GM19035 (cell line): ENCODE data around the gene CSNK1G2.
"Not testable (repeated sequence)": the region's sequence is repeated elsewhere in the genome, so short reads cannot be mapped to it uniquely, and the experiment has no call there.

Experiments
- ATAC-seq: cut with Tn5 transposase; IDR thresholded peaks from one replicate; pipeline ENCODE4 v1.9.1; 2021; ENCODE audit not compliant: unreplicated experiment

CSNK1G2 gene

DNA sequence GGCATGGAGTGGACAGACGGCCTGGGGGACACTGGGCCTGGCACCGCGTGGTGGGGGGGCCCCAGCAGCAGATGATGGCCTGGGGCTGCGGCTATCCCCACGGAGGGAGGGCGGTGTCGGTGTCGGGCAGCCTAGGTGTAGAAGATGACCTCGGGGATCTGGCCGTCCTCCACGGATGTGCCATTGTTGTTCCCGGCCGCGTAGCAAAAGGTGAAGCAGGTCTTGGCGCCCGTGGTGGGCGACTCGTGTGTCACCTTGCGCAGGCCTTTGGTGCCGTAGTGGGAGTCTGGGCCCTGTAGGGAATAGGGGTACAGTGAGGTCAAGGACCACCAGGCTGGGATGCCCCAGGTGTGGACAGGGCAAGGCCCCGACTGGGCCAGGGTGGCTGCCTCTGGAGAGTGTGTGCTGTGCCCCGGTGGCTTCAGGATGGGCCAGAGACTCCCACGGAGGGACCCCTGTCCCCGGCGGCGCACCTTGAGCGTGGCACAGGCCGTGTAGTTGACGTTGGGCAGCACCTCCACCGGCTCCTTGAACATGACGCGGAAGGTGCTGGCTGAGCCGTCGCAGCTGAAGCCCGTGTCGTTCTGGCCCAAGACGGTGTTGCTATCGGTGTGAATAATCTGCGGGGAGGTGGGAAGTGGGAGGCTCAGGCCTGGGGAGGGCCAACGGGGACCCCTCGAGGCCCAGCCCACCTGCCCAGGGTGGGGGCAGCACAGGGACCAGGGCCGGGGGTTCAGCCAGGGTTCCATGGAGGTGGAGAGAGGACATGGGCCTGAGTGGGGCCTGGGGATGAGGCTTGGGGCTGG, 45.6 kb downstream of the CSNK1G2 start:
- no peak for ATAC-seq

DNA sequence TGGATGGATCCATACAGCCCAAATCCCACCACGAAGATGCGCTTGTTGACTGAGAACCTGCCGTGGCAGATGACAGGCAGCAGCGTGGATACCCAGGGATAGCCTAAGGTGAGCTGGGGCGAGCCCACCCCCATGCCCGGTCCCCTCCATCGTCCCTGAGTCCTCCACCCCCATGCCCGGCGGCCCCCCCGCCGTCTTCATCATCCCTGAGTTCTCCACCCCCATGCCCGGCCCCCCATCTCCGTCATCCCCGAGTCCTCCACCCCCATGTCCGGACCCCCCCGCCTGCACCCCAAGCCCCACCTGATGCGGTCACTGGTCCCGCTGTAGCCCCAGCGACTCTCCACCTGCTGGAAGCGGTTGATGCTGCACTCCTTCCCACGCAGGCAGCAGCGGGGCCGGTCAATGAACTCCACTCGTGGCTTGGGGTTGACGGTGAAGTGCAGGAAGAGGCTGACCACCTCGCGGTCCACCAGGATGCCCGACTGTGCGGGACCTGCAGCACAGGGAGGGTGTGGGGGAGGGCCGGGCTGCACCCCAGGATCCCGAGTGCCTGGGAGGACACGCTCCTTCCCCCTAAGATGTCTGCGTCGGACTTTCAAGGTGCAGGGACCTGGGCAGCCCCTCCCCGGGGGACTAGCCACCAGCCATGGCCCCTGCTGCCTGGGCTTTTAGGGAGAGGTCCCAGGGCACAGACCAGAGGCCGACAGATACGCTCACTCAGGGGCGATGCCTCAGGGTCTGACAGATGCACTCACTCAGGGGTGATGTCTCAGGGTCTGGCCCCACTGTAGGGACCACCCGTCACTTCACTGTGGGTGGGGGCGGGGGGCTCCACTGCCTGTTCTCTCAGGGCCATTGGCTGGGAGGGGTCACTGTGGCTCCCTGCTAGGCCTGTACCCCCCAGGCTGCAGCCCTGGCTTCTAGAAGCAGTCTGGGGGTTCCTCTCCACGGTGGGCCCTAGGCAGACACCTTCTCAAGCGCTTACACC, 46.5 kb downstream of the CSNK1G2 start:
- no peak for ATAC-seq

DNA sequence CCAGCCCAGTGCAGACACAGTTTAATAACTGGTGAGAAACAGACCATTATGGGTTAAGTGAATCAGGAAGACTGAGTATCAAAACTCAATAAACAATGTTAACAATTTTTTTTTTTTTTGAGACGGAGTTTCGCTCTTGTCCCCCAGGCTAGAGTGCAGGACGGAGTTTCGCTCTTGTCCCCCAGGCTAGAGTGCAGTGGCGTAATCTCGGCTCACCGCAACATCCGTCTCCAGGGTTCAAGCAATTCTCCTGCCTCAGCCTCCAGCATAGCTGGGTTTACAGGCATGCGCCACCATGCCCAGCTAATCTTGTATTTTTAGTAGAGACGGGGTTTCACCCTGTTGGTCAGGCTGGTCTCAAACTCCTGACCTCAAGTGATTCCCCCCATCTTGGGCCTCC, 47.5 kb downstream of the CSNK1G2 start:
- ATAC-seq, result not testable (repeated sequence)

DNA sequence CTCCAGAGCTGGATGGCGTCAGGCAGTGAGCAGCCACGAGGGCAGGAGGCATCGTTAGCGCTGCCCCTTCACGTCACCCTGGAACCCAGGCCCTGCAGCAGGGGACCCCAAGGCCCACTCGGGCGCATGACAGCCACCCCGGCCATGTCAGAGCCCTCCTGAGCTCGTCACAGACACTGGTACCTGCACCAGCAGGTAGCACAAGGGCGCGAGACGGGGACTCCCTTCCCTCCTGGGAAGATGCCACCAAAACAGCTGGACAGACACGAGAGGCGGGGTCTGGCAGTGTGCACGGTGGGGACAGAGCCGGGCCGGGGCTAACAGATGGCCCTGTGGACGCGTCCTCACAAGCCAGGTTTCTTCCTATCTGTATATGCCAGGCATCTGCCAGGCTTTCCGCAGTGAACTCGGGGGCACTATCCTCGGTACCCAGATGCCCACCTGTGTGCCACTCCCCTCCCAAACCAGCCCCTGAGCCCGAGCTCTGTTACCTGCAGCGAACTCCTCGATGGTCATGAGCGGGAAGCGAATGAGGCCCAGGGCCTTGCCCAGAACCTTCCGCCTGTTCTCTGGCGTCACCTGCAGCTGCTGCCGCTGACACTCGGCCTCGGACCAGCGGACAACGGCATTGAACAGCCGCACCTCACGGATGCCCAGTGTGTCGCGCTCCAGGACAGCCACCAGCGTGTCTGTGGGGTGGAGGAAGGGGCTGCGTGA, 48.7 kb downstream of the CSNK1G2 start:
- ATAC-seq, result no peak

DNA sequence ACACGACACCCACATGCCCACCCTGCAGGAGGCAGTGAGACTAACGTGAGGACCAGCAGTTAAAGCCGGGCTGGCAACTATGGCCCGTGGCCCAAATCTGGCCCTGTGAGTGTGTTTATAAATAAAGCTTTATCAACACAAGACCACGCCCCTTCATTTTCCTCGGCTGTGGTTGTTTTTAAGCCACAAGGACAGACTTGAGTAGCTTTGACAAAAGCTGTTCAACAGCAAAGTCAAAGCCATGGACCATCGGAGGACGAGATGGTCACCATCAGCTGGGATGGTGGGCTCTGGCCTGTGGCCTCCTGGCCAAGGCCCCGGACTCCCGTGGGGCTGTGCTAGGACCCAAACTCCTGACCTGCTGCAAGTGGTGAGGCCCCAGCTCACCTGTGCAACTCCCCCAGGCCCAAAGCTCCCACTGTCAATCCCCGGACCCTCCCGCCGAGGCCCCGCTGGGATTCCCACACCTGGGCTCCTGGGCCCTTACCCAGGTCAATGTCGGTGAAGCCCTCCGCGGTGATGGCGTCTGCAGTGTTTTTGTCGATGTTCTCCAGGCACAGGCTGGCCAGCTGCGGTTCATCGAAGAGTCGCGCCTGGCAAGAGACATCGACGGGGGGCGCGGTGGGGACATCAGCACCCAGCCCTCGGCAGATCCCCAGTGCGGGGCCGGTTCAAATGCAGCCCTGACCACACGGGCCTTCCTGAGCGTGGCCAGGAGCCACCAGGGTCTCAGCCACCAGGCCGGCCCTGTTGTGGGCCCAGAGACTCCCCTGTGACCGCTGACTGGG, 49.5 kb downstream of the CSNK1G2 start:
- ATAC-seq, result no peak

DNA sequence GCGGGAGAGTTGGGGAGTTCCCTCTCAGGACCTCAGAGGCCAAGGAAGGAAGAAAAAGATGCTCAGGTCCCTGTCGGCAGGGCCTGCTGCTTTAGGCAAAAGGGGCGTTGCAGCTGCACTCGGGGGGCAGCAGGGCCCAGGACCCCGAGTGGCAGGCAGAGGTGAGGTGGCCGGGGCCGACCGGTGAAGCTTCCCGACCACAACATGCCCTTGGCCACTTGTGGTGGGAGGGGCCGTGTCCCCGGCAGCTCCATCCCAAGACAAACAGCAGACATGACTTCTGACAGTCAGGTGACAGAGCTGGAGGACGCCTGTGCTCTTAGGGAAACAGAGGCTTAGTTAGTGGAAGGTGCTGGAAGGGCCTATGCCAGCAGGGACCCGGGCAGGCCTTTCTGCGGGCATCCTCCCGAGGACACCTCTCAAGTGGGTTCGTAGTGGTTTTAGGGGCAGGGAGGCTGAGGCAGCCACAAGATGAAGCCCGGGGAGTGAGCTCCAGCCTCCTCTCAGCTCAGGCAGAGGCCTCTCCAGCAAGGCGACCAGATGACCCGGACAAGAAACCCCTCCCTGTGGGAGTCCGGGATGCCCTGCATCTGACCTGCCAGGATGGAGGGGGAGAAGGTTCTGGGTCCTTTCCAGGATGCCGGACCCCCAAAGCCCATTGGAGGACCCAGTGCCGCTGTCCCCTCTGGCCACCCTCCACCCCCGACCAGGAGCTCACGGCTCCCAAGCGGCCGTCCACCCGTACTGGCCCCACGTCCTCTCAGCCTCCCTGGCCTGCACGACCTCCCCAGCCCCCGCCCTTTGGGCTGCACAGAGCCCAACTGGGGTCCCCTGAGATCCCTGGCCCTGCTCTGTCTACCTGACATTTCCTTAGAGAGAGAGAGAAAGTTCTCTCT, 50.3 kb downstream of the CSNK1G2 start:
- ATAC-seq, result no peak

DNA sequence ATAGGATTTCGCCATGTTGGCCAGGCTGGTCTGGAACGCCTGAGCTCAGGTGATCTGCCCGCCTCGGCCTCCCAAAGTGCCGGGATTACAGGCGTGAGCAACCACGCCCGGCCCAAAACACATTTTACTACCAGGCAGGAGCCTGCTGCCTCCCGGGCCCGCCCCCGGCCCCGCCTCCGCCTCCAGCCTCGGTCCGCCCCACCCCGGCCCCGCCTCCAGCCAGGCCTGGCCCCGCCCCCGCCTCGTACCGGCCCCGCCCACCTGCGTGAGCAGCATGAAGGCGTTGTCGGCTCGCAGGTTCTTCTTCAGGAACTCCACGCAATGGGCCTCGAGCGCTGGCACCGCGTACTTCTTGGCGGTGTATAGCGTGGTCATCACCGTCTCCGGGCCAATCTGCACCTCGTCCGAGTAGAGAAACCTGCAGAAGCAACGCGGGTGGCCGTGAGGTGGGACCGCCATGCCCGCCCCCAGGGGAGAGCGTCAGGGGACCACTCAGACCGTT, 51.8 kb downstream of the CSNK1G2 start:
- ATAC-seq, result no peak

DNA sequence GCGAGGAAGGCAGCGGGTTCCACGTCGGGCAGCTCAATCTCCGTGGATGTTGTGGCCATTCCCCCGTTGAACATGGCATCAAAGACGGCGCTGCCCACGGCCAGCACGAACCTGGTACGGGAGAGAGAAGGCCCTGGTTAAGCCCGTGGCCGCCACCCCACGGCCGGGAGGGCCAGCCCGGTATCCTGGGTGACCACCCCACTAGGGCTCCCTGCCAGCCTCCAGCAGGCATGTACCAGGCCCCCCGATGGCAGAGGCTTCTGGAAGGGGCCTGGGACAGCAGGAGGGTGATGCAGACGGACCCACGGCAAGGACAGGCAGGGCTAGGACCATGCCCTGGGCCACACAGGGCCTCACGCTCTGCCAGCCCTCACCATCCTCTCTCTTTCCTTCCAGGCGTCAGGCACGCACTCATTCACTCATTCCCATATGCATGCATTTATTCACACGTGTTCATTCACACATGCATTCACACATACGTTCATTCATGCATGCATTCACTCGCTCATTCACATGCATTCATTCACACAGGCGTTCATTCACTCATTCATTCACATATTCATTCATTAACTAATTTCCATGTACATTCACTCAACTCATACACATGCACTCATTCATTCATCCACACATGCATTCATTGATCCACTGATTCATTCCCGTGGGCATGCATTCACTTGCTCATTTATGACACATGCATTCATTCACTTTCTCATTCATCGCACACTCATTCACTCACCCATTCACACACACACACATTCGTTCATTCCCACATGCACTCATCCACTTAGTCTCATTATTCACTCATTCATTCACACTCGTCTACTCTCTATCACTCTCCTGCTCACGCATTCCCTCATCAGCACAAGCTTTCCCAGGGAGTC, 56.6 kb downstream of the CSNK1G2 start:
- ATAC-seq, result no peak

DNA sequence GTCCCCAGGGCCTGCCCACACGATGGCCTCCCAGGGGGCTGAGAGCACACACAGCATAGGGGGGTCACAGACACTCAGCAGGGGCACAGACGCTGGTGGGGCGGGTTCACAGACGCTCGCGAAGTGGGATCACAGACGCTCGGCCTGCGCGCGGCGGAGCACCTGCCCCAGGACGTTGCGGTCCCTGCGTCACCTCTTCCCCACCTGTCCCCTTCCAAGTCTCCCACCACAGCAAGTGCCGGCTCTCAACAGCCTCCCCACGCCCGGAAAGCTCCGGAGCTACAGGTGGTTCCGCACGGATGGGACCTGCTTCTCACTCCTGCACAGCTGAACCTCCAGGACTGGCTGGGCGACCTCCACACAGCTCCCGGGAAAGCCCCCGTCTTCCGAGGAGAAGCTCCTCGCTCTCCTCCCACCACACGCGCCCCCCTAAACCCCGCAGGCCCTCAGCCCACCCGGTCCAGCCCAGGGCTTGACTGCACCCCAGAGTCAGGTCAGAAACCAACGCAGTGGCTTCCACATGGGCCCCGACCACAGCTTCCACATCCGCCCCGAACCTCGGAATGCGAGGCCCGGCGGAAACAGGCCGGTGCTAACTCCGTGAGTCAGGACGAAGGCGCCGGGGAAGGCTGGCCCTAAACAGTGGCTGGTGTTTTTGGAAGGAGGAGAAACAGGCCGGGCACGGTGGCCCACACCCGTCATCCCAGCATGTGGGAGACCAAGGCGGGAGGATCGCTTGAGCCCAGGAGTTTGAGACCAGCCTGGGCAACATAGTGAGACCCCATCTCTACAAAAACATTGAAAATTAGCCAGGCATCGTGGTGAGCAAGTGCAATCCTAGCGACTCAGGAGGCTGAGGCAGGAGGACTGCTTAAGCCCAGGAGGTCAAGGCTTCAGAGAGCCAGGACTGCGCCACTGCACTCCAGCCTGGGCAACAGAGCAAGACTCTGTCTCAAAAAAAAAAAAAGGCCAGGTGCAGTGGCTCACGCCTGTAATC, 58.0 kb downstream of the CSNK1G2 start:
- ATAC-seq, result no peak

DNA sequence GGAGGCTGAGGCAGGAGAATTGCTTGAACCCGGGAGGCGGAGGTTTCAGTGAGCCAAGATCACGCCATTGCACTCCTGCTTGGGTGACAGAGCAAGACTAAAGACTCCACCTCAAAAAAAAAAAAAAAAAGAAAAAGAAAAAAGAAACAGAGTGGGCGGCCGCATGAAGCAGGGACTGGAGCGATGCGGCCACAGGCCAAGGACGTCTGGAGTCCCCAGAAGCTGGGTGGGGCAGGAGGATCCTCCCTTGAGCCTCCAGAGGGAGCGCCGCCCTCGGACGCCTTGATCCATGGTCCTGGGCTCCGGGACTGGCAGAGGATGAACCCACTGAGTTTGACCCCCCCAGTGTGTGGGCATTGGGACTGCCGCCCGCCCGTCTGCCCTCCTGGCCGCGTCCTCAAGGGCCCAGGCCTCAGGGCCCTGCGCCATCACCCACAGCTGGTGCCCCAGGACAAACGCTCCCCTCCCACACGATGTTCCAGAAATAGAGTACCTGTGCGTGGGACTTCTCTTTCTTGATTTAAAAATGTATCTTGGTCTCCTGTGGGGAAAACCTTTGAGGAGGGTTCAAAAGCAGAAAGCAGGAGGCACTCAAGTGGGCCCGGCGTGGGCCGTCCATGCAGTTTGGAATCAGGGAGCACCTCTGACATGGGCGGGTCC, 59.0 kb downstream of the CSNK1G2 start:
- ATAC-seq, result no peak

DNA sequence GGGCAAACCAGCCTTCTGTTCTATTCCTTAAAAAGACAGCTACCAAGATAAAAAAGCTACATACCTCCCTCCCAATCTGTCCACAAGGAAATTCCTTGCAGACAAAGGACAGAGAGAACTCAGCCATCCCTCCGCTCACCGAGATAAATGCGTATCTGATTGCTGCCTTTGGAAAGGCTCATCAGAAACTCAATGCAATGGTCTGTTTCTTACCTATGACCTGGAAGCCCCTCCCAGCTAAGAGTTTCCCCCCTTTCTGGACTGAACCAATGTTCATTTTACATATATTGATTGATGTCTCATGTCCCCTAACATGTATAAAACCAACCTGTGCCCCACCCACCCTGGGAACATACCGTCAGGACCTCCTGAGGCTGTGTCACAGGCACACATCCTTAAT, 62.9 kb downstream of the CSNK1G2 start:
- no peak for ATAC-seq

DNA sequence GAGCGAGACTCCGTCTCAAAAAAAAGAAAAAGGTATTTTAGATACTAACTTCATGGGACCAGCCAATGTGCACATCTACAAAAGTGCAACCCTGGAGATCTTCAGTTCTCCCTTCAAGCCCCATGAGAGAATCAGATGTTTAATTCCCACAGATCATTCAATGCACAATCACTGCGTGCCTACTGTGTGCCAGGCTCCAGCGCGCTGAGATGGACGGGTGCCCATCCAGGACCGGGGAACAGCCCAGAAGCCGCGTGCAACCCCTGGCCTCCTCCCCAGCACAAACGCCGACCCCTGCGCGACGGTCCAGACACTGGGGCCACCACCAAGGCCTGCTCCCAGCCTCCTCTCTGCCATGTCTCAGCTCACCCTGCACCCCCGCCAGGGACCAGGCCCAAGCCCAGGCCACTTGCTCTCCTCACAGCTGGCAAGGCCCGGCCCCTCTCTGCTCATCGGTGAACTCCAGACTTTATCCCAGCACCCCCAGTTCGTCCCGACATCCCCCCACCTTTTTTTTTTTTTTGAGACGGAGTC, 69.2 kb downstream of the CSNK1G2 start:
- no peak for ATAC-seq

DNA sequence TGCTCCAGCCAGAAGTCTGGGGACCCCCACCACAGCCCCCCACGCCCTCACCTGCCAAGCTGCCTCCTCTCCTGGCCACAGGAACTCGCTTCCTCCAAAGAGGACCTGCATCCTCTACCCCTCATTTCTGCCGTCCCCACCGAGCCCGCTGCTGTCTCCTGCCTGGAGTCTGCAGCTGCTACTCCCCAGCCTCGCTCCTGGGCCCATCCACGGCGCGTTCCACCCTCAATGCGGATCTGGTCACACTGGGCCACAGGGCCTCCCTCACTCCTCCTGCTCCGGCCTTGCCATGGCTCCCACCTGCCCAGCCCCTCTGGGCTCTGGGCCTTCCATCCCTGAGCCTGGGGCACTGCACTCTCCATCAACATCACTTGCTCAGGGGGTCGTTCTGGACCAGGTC, 70.2 kb downstream of the CSNK1G2 start:
- ATAC-seq, result no peak

DNA sequence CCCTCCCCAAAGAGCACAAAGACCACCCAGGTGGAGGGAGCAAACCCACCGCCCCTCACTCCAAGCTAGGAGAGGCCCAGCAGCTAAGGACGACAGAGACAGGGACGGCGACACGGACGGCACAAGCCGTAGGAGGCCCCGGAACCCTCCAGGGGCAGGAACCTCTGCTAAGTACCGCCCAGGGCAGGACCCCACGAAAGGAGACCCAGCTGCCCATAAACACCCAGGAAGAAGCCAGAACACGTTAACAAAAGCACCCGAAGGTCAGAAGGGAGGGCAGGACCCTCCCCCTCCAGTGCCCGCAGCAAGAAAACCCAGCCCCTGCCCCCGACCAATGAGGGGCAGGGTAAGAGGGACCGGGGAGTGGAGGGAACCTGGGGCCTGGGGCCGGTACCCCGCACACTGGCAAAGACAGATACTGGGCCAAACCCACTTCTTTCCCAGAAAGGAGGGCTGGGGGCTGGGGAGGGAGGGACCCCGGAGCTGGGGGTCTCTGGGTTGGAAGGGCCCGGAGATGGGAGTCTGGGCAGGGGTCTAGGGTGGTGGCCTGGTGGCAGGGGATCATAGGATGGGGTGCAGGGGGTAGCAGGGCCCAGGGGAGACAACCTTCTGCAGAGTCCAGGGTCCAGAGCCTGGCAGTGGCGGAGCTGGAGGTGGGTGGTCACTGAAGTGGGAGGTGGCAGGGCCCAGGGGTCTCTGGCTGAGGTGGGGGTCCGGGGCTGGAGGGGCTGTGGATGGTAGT, 72.1 kb downstream of the CSNK1G2 start:
- no peak for ATAC-seq

DNA sequence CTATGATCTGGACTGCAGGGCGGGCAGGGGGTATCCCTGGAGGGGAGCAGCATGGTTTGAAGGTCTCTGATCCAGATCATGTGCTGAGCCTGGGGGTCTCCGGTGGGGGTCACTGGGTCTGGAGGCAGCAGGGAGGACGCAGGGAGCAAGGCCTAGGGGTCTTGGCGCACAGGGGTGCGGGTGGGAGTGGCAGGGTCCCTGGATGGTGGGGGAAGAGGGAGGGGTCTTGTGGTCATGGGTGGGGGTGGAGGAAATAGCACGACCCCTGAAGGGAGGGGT, 72.7 kb downstream of the CSNK1G2 start:
- ATAC-seq, result no peak

DNA sequence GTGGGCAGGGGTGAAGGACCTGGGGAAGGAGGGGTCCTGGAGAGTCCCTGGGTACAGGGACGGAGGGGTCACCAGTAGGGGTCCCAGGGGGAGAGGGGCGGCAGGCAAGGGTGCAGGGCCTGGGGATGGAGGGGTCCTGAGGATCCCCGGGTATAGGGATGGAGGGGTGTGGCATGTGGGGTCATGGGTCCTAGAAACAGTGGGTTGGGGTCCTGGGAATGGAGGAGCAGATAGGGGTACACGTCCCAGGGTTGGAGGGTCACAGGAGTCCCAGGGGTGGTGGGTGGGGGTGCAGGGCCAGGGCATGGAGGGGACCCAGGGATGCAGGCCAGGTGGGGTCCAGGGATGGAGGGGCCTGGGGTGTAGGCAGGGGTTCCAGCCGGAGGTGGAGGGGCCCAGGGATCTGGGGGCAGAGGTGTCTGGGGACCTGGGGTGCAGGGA, 73.2 kb downstream of the CSNK1G2 start:
- no peak for ATAC-seq
